H9 (cell line): ENCODE results near the gene BAMBI. TPM values are rescaled to one million over a fixed set of nuclear protein-coding genes. Genes with fewer than 3 reads are reported as not detected.

Experiments
- DNase-seq: peaks from one replicate; pipeline ENCODE4 v3.0.0-alpha.2; 2017
- H2AFZ ChIP-seq: one replicate; pipeline ENCODE4 v1.6.1; 2013; ENCODE audit warnings: mild to moderate bottlenecking, low read length, control low read depth, moderate library complexity
- H2AK5ac ChIP-seq: 2 replicates; pipeline ENCODE4 v1.6.1; 2013; ENCODE audit warnings: low read length, control low read depth, mixed read lengths; ENCODE audit not compliant: insufficient read length
- H2BK120ac ChIP-seq: one replicate; pipeline ENCODE4 v1.6.1; 2013; ENCODE audit warnings: low read depth, mild to moderate bottlenecking, low read length, control low read depth, inconsistent platforms; ENCODE audit not compliant: poor library complexity, severe bottlenecking
- H2BK12ac ChIP-seq: 2 replicates; pipeline ENCODE4 v1.6.1; 2013; ENCODE audit warnings: low read length, control low read depth, mixed read lengths, low read depth; ENCODE audit not compliant: insufficient read length
- H2BK15ac ChIP-seq: 2 replicates; pipeline ENCODE4 v1.6.1; 2013; ENCODE audit warnings: low read depth, low read length, control low read depth
- H2BK20ac ChIP-seq: one replicate; pipeline ENCODE4 v1.6.1; 2013; ENCODE audit warnings: low read depth, mild to moderate bottlenecking, low read length, control low read depth, inconsistent platforms; ENCODE audit not compliant: poor library complexity, severe bottlenecking
- H2BK5ac ChIP-seq: 2 replicates; pipeline ENCODE4 v1.6.1; 2013; ENCODE audit warnings: low read length, control low read depth, mixed read lengths; ENCODE audit not compliant: insufficient read length
- H3K14ac ChIP-seq: 2 replicates; pipeline ENCODE4 v1.6.1; 2013; ENCODE audit warnings: low read length, control low read depth; ENCODE audit not compliant: insufficient read depth
- H3K18ac ChIP-seq: 2 replicates; pipeline ENCODE4 v1.6.1; 2013; ENCODE audit warnings: low read depth, mild to moderate bottlenecking, mixed read lengths, low read length, control low read depth; ENCODE audit not compliant: insufficient read length
- H3K23ac ChIP-seq: 2 replicates; pipeline ENCODE4 v1.6.1; 2013; ENCODE audit warnings: low read length, control low read depth, mixed read lengths, low read depth; ENCODE audit not compliant: insufficient read length
- H3K23me2 ChIP-seq: 2 replicates; pipeline ENCODE4 v1.6.1; 2013; ENCODE audit warnings: low read depth, mild to moderate bottlenecking, mixed read lengths, low read length, control low read depth; ENCODE audit not compliant: insufficient read length, poor library complexity, severe bottlenecking
- H3K27ac ChIP-seq: 2 replicates; pipeline ENCODE4 v1.5.1; 2013; ENCODE audit warnings: low read length, control low read depth, mixed read lengths, low read depth; ENCODE audit not compliant: insufficient read length
- H3K27me3 ChIP-seq: 2 replicates; pipeline ENCODE4 v1.6.1; 2013; ENCODE audit warnings: low read length, control low read depth, inconsistent platforms; ENCODE audit not compliant: insufficient read depth
- H3K4ac ChIP-seq: 2 replicates; pipeline ENCODE4 v1.6.1; 2013; ENCODE audit warnings: low read depth, mild to moderate bottlenecking, control low read depth, inconsistent platforms, low read length, moderate library complexity
- H3K4me1 ChIP-seq: 2 replicates; pipeline ENCODE4 v1.6.1; 2013; ENCODE audit warnings: low read length, control low read depth, inconsistent platforms; ENCODE audit not compliant: insufficient read depth
- H3K4me2 ChIP-seq: 2 replicates; pipeline ENCODE4 v1.6.1; 2013; ENCODE audit warnings: low read length, control low read depth, mixed read lengths; ENCODE audit not compliant: insufficient read length, insufficient read depth
- H3K56ac ChIP-seq: 2 replicates; pipeline ENCODE4 v1.6.1; 2013; ENCODE audit warnings: low read depth, mild to moderate bottlenecking, mixed read lengths, low read length, control low read depth; ENCODE audit not compliant: insufficient read length
- H3K79me1 ChIP-seq: 2 replicates; pipeline ENCODE4 v1.6.1; 2013; ENCODE audit warnings: low read depth, mild to moderate bottlenecking, moderate library complexity, low read length, control low read depth, inconsistent platforms; ENCODE audit not compliant: insufficient read depth, poor library complexity, severe bottlenecking
- H3K79me2 ChIP-seq: 2 replicates; pipeline ENCODE4 v1.6.1; 2013; ENCODE audit warnings: low read length, control low read depth, inconsistent platforms; ENCODE audit not compliant: insufficient read depth
- H3K9ac ChIP-seq: 2 replicates; pipeline ENCODE4 v1.6.1; 2013; ENCODE audit warnings: low read length, control low read depth, mixed read lengths; ENCODE audit not compliant: insufficient read length; ENCODE audit errors: extremely low read depth
- H3K9me3 ChIP-seq: one replicate; pipeline ENCODE4 v1.6.1; 2013; ENCODE audit warnings: low read depth, low read length, inconsistent platforms; ENCODE audit not compliant: control insufficient read depth
- H3T11ph ChIP-seq: one replicate; pipeline ENCODE4 v1.6.1; 2013; ENCODE audit warnings: mild to moderate bottlenecking, low read length, control low read depth, inconsistent platforms
- H4K20me1 ChIP-seq: one replicate; pipeline ENCODE4 v1.6.1; 2013; ENCODE audit not compliant: control insufficient read depth, insufficient read length, insufficient read depth
- H4K5ac ChIP-seq: 2 replicates; pipeline ENCODE4 v1.6.1; 2013; ENCODE audit warnings: low read depth, mild to moderate bottlenecking, mixed read lengths, low read length, control low read depth; ENCODE audit not compliant: insufficient read length
- H4K8ac ChIP-seq: replicated peaks from 2 replicates; pipeline ENCODE4 v1.6.1; 2013; ENCODE audit warnings: low read length, control low read depth, mixed read lengths, low read depth; ENCODE audit not compliant: insufficient read length
- H4K91ac ChIP-seq: 2 replicates; pipeline ENCODE4 v1.6.1; 2013; ENCODE audit warnings: low read depth, mild to moderate bottlenecking, moderate library complexity, mixed read lengths, low read length, control low read depth; ENCODE audit not compliant: insufficient read length
- H3K27ac Mint-ChIP-seq, 3 experiments: 2 replicates in 2 of 3; 3 replicates in 1 of 3; pipeline ENCODE4 v1.8.0; 2020 to 2021; ENCODE audit warnings: mixed read lengths in 3 of 3, mild to moderate bottlenecking in 1 of 3, moderate library complexity in 1 of 3
- H3K27me3 Mint-ChIP-seq: 2 replicates; pipeline ENCODE4 v1.8.0; 2021; ENCODE audit warnings: low read depth, mild to moderate bottlenecking, moderate library complexity, mixed read lengths
- H3K36me3 Mint-ChIP-seq, 3 experiments: 2 replicates in 2 of 3; 3 replicates in 1 of 3; pipeline ENCODE4 v1.8.0; 2020 to 2021; ENCODE audit warnings: low read depth in 3 of 3, mixed read lengths in 3 of 3; ENCODE audit not compliant: insufficient read depth in 1 of 3
- H3K4me1 Mint-ChIP-seq, 2 experiments: 2 replicates each; pipeline ENCODE4 v1.8.0; 2020; ENCODE audit warnings: mixed read lengths in 2 of 2
- H3K4me3 Mint-ChIP-seq, 2 experiments: 2 replicates in 1 of 2; 3 replicates in 1 of 2; pipeline ENCODE4 v1.8.0; 2020 to 2021; ENCODE audit warnings: mild to moderate bottlenecking in 2 of 2, mixed read lengths in 2 of 2, moderate library complexity in 1 of 2
- H3K9me3 Mint-ChIP-seq, 2 experiments: 2 replicates in 1 of 2; 3 replicates in 1 of 2; pipeline ENCODE4 v1.8.0; 2020; ENCODE audit warnings: mild to moderate bottlenecking in 2 of 2, mixed read lengths in 2 of 2, moderate library complexity in 1 of 2
- WGBS: extraction: QIAGEN DNeasy Blood & Tissue Kit; methylation state at CpG from one replicate; pipeline ENCODE4 v1.1.7; 2013; ENCODE audit warnings: missing lambda C conversion rate, low lambda C conversion rate, mixed read lengths; ENCODE audit not compliant: insufficient read length; ENCODE audit errors: extremely low coverage; 5-methylcytosine and 5-hydroxymethylcytosine counted together
- total RNA-seq: library from RNA; stranded (reverse); gene quantifications from 2 replicates; pipeline ENCODE4 v1.2.1, GENCODE V29; 2021
- TF ChIP-seq, protein P1 (sequence below): fragments of 200-600 bp; sonication (generic); conservative IDR thresholded peaks from 3 replicates; pipeline ENCODE4 v1.8.0; 2021; ENCODE audit warnings: antibody characterized with exemption, mild to moderate bottlenecking

Gene BAMBI
- total RNA-seq, 1 experiment from 2014 or later, result 16.8 TPM

DNA sequence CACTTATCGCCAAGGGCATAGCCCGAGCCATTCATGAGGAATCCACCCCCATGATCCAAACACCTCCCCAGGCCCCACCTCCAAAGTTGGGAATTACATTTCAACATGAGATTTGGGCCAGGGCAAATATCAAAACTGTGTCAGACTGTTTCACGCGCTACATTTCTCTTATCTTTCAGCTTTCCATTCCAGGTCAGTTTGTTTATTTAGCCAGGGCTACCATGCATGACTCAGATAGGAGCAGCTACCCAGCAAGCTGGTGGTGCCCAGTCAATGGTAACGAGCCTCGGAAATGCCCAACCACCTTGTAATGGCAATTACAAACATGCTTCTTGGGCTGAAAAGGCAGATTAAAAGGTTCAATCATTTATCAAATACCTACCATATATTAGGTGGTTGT is 43.6 kb upstream of the BAMBI start:
- H3K27me3 ChIP-seq, result no peaks in the 10 kb centered on the region
- no peak overlapping the region for H2BK20ac ChIP-seq
- no peak overlapping the region for H2BK15ac ChIP-seq
- H4K20me1 ChIP-seq, result no peaks in the 10 kb centered on the region
- TF ChIP-seq, protein P1, sequence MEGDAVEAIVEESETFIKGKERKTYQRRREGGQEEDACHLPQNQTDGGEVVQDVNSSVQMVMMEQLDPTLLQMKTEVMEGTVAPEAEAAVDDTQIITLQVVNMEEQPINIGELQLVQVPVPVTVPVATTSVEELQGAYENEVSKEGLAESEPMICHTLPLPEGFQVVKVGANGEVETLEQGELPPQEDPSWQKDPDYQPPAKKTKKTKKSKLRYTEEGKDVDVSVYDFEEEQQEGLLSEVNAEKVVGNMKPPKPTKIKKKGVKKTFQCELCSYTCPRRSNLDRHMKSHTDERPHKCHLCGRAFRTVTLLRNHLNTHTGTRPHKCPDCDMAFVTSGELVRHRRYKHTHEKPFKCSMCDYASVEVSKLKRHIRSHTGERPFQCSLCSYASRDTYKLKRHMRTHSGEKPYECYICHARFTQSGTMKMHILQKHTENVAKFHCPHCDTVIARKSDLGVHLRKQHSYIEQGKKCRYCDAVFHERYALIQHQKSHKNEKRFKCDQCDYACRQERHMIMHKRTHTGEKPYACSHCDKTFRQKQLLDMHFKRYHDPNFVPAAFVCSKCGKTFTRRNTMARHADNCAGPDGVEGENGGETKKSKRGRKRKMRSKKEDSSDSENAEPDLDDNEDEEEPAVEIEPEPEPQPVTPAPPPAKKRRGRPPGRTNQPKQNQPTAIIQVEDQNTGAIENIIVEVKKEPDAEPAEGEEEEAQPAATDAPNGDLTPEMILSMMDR, result no peak
- no peak overlapping the region for H3K18ac ChIP-seq
- H2BK120ac ChIP-seq, result no peak overlapping the region
- WGBS, result no CpG with 5 or more reads among the region's 6 CpGs
- no peak overlapping the region for H2BK5ac ChIP-seq
- no peak overlapping the region for H2AK5ac ChIP-seq
- H3T11ph ChIP-seq, result no peak overlapping the region
- H2BK12ac ChIP-seq, result no peak overlapping the region
- no peak overlapping the region for H3K23ac ChIP-seq
- no peak overlapping the region for H3K9ac ChIP-seq
- Mint-ChIP-seq H3K4me1 (no peaks in the 10 kb centered on the region), H3K27ac (no peak overlapping the region), H3K9me3 (no peaks in the 10 kb centered on the region; a peak in 1 of 5 replicates), H3K4me3 (no peak overlapping the region), H3K27me3 (peaks cover under 1% of the 10 kb centered on the region; the same call in 1 of the 2 replicates), H3K36me3 (no peaks in the 10 kb centered on the region)
- no peak overlapping the region for H3K27ac ChIP-seq
- DNase-seq, result no peak
- no peak overlapping the region for H3K4me2 ChIP-seq
- H2AFZ ChIP-seq, result no peak overlapping the region
- no peak overlapping the region for H3K56ac ChIP-seq
- H3K79me2 ChIP-seq, result no peaks in the 10 kb centered on the region
- no peak overlapping the region for H4K8ac ChIP-seq
- no peak overlapping the region for H4K91ac ChIP-seq
- no peak overlapping the region for H3K4ac ChIP-seq
- no peak overlapping the region for H4K5ac ChIP-seq
- no peaks in the 10 kb centered on the region for H3K4me1 ChIP-seq
- H3K23me2 ChIP-seq, result no peaks in the 10 kb centered on the region
- H3K9me3 ChIP-seq, result no peaks in the 10 kb centered on the region
- no peak overlapping the region for H3K14ac ChIP-seq
- no peaks in the 10 kb centered on the region for H3K79me1 ChIP-seq
